ENCODE data around the gene SEMA5A.

DNA sequence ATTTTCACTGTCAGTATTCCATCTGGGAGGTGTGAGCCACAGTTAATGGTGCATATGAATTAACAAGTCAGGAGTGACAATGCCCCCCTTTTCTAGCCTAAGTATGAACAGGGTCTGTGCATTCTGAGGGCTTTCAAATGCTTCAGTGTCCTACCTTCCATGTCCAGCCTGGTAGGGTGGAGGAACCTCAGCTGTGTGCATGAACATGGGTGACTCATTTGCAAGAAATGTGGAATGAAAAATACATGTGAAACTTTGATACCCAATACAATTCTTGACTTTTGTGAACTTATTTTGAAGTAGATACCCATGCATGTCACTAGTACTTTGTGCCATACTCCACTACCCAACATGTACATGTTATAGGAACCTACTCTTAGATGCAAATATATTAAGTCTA lies 375.8 kb downstream of the SEMA5A start:
- TF ChIP-seq, protein P1, sequence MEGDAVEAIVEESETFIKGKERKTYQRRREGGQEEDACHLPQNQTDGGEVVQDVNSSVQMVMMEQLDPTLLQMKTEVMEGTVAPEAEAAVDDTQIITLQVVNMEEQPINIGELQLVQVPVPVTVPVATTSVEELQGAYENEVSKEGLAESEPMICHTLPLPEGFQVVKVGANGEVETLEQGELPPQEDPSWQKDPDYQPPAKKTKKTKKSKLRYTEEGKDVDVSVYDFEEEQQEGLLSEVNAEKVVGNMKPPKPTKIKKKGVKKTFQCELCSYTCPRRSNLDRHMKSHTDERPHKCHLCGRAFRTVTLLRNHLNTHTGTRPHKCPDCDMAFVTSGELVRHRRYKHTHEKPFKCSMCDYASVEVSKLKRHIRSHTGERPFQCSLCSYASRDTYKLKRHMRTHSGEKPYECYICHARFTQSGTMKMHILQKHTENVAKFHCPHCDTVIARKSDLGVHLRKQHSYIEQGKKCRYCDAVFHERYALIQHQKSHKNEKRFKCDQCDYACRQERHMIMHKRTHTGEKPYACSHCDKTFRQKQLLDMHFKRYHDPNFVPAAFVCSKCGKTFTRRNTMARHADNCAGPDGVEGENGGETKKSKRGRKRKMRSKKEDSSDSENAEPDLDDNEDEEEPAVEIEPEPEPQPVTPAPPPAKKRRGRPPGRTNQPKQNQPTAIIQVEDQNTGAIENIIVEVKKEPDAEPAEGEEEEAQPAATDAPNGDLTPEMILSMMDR (IDR thresholded peaks at IDR 0.05; ENCODE audit: control extremely low read depth in 1 of 3, insufficient read depth in 1 of 3, low read depth in 1 of 3, low read length in 3 of 3): no peak
- TF ChIP-seq POLR2AphosphoS5 (IDR thresholded peaks at IDR 0.05; ENCODE audit: low read depth, low read length) (no peak), TAF1 (IDR thresholded peaks at IDR 0.05; ENCODE audit: low read depth, low read length) (no peak), POLR2A (IDR thresholded peaks at IDR 0.05; ENCODE audit: control extremely low read depth in 1 of 2, low read depth in 2 of 2, low read length in 2 of 2) (no peak), FOSL1 (IDR thresholded peaks at IDR 0.05; ENCODE audit: insufficient read depth, low read depth, low read length) (no peak), JUN (IDR thresholded peaks at IDR 0.05; ENCODE audit: low read depth, low read length) (no peak), EZH2 (IDR thresholded peaks at IDR 0.05; ENCODE audit: low read depth, low read length, severe bottlenecking) (no peak), HDAC2 (IDR thresholded peaks at IDR 0.05; ENCODE audit: borderline replicate concordance in 1 of 2, low read depth in 2 of 2, low read length in 2 of 2) (no peak)

All from H1 (cell line).